GM21619 (cell line): ENCODE data around the gene CPNE2.

Source experiments
- ATAC-seq: cut with Tn5 transposase; IDR thresholded peaks from one replicate; pipeline ENCODE4 v1.9.1; 2021; ENCODE audit not compliant: unreplicated experiment

Gene CPNE2

DNA sequence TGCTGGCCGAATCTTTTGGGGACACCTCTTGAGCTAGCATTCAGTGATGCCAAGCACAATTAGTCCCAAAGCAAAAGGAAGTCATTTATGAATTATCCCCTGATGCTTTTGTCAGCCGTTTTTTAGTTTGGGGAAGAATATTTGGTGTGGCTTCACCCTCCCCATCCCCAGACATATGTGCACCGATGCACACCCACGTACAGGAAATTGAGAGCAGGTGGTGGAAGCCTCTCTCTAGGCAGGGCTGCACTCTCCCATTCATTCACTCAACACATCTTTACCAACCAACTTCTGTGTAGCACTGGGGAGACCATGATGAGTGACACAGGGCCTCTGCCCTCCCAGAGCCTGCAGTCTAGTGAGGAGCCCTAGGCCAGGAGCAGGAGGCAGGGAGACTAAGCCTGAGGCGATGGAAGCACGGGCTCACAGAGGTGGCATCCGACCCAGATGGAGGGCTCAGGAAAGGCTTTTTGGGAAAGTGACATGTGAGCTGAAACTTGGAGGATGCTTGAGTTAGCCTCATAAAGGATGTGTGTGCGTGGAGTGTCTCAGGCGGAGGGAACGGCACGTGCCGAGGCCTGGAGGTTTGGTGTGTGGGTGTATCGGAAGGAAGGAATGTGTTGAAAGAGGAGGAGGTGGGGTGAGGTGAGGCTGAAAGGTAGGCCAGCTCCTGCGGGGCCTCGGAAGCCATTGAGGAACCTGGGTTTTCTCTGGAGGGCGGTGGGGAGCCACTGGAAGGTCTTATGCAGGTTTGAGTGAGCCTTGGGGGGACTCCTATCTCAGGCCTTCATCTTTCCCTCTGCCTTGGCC is 49.6 kb downstream of the CPNE2 start:
- no peak for ATAC-seq

DNA sequence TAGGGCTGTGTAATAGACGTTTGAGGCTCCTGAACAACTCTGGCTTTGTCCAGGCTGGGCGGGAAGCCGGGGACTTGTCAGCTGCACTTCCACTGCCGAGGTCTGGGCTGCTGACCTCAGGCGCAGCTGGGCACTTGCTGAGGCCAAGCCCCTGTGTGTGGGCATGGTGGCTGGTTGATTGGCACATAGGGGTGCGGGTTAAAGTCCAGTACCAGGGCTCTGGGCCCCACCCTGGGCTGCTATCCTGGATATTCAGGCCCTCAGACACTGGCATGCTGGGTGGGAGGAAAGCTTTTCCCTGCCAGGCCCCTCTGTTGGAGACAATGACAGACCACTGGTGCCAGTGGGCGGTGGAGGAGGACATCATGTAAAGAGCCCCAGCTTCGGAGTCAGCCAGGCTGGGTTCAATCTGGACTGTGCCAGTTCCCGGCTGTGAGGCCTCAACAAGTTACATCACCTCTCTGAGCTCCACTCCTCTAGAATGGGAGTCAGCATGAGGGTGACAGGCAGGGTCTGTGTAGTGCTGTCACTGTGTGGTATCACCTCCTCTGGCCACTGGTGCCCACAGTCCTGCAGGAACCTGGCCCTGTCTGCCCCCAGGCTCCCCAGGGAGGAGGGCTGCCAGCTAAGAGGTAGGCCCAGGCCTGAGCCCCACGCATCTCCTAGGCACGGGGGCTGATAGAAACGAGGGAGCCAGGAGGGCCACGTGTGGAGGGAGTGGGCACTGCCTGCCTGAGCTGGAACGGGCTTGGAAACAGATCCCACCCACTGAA is 51.0 kb downstream of the CPNE2 start:
- no peak for ATAC-seq

DNA sequence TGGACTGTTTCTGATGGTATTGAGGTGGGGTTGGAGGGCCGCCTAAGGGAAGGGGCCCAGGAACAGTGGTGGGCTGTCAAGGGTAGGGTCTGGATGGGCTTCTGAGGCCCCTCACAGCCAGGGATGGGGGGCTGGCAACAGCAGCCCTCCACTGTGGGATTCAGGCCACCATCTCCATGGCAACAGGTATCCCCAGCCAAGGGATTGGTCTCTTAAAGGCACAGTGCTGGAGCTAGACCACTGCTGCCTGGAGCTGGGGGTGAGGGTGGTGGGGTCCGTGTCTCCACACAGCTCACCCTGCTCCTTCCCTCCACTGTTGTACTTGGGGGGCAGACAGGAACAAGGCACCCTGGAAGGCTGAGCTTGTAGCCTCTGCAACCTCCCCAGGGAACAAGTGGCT is 51.6 kb downstream of the CPNE2 start:
- ATAC-seq = no peak

DNA sequence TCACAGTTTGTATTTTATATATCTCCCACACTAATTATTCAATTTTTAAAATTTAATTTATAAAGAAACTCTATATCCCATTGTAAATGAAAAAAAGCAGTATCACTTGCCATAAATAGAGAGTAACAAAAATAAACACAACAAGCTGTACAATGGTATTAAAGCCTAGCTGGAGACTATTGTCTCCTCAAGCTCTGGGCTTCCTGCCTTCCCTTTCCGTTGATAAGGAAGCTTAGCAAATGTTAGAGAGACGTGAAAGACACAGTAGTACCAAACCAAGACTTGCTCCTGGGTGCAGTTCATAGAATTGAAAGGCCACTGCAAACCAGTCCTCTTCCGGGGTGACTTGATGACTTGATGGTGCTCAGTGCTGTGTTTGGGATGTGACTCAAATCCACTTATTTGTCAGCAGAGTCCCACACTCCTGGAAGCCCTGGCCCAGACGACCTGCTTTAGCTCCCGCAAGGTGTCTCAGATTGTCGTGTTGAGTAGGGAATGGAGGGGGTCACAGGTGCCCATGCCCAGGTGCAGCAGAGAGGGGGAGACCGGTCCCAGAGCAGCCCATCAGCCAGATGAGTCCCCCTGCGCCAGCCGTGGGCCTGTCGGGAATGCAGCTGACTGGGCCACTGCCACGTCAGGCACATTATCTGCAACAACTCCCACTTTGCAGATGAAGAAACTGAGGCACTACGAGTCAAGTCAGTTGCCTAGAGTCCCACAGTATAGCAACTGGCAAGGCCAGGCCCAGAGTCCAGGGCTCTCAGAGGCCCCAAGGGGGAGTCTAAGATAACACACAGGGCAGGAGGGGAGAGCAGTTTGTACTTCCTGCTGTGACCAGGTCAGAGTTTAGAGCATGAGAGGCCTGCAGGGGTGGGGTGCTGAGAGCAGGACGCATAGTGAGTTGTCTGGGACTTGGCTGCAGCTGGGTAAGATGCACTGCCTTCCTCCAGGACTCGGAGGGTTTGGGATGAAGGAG is 53.0 kb downstream of the CPNE2 start:
- ATAC-seq = no peak

DNA sequence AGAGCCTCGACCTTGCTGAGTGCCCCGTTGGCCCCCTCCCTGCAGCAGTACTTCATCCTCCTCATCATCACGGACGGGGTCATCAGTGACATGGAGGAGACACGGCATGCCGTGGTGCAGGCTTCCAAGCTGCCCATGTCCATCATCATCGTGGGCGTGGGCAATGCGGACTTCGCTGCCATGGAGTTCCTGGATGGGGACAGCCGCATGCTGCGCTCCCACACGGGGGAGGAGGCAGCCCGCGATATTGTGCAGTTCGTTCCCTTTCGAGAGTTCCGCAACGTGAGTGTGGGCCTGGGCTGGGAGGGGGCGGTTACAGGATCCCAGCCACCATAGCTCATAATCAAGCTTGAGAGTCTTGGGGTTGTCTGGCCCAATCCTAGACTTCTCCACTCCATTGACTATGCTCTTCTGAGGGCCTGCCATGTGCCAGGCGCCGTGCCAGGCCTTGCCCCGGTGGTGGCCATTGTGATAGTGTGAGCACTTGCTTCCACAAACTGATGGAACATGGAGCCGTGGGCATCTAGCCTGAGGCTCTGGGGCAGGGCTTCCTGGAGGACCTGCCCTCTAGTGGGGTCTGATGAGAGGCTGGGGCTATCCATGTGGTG is 53.8 kb downstream of the CPNE2 start:
- ATAC-seq = no peak

DNA sequence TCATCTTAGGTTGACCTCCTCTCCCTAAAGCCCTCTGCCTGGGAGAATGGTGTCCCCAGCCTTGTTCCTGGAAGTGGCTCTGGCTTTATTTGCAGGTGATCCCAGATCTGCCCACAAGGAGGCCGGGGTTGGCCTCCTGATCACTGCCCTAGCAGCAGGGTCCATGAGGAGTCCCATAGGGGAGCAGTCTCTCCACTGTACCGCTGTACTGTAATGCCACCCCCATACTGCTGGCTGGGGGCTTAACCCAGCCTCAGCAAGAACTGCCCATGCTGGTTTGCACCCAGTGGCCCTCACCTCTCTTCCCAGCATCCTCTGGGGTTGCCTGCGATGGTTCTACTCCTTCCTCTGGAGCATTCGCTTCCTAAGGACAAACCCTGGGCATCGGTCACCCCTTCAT is 54.4 kb downstream of the CPNE2 start:
- ATAC-seq = no peak

DNA sequence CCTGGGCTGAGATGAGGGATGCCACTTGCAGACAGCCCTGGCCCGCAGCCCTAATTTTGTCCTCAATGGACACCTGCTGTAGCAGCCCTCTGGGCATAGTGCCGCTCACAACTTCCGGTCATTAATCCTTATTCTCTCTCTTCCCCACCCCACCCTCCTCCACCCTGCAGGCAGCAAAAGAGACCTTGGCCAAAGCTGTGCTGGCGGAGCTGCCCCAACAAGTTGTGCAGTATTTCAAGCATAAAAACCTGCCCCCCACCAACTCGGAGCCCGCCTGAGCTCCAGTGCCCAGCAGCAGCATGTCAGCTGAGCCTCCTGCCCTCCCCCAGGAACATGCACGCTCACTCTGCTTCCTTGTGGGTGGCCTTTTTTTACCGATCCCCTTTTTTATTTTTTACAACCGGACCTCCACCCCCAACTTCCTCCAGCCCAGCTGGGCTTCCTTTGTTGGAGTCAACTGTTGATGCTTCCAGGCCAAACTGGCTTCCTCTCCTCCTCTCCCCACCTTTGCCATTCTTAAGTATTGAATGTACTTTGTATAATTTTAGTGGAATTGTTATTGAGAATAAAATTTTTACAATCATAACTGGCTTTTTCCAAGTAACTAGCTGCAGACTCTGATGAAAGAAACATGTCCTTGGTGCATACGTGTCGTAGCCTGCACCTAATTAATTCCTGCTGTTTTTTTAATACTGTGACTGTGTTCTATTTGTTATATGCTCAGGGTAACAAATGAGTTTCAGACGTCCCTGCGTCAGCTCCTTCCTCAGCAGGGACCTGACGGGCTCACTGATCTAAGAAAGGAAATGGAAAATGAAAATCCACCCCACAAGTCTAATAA is 55.2 kb downstream of the CPNE2 start:
- ATAC-seq = no peak

DNA sequence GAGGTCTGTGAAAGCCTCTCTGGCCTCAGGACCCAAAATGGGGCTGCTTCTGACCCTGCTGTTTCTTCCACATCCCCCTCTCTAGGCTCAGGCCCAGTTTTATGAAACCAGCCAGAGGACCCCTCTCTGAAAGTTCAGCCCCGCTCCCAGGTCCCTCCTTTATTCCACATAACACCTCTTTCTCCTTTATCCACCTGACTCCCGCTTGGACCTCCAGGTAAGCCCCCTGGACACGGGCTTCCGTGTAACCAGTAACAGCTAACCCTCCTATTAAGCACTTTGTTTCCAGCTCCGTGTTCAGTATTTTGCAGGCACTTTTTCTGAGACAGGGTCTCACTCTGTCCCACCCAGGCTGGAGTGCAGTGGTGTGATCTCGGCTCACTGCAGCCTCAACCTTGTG is 56.1 kb downstream of the CPNE2 start:
- no peak for ATAC-seq

DNA sequence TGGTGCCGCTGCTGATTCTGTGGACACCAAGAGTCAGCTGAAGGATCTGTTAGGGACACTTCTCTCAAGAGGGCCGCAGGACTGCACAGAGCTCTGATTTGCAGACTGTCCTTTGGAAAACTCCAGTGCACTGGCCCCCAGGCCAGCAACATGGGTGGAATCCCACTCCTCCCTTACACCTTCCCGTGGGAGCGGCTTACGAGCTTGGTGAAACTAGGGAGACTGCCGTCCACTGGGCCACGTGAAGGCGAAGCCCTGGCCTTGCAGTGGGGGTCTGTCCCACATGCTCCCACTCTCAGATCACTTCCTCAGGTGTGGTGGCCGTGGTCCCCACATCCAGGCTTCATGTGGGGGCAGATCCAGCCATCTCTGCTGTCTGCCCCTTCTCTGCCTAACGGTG is 57.0 kb downstream of the CPNE2 start:
- ATAC-seq = no peak

DNA sequence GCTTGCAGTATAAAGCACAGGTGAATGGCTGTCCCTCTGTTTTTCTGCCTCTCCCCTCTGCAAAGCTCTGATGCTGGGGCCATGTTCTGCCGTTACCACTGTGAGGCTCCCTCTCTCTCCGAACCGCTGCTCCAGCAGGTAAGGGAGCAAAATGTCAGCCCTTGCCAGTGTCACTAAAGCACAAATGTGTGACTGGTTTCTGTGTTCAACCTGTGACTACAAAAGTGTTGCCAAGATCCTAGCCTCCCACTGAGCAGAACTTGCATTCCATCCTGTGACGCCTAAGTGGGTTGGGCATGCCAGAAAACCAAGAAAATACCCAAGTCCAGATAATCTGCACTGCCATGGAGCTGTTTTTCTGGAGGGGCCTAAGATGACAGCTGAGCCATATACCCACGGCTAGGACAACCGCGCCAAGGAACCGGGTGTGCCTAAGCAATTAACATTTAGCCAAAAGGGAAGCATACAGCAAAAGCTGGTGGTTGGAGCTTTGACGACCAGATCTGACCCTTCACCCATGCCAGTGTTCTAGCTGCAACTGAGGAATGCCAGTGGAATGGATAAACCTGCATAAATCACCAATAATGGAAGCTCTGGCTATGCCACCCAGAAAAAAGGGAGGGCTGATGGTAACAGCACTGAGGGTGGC is 58.4 kb downstream of the CPNE2 start:
- no peak for ATAC-seq

DNA sequence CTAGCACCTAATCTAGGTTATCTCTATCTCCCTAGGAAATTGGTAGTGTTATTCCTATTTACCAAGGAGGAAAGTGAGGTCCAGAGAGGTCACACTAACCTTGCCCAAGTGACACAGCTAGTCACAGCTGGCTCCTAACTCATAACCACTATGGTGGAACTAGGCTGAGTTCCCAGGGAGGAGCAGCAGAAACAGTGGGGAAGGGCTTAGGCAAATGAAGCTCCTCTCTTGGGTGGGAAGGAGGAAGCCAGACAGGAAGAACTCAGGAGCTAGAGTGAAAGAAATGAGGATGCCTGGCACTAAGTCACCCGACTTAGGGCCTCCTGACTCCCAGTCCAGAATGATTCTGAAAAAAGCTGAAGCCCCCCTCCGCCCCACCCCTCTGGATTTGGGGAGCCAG is 59.0 kb downstream of the CPNE2 start:
- no peak for ATAC-seq

DNA sequence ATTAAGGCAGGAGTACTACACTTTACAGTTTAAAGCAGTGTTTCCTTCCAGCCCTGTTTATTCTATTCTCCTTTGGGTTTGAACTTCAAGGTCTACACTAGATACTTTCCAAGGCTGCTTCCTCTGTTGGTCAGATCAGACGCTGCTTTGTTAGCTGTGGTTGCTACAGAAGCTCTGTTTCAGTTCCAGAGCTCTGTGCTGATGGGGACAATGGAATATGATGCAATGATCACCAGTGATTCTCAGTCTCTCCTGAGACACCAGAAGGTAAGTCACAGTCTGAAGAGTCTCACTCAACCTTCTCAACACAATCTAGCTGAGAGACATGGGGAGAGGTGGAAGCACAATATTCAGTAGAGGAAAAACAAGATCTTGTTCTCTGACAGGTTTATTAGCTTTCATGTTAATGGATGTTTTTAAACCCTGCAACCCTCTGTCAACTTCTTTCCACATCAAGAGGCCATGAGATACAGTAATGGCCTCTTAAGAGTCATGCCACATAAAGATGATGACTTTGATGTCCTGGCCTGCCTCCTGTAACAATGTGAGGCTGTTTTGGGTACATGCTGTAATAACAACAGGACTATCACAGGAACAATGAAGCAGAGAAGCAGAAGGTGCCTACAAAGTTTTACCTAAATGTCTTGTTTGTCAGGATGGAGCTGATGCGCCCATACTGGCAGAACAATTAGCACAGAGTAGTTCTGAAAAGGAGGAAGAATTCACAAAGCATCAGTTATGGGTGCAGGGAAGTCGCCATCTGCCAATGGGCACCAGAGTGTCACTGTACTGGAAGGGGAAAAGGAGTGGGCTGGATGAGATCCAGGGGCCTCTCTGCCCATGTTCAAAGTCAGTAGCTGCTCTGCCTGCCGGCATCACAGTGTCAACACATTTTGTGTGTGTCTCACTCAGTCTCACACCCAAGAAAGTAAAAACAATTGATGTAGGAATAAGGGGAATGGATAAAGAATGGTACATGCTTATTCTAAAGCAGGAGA is 60.0 kb downstream of the CPNE2 start:
- no peak for ATAC-seq

DNA sequence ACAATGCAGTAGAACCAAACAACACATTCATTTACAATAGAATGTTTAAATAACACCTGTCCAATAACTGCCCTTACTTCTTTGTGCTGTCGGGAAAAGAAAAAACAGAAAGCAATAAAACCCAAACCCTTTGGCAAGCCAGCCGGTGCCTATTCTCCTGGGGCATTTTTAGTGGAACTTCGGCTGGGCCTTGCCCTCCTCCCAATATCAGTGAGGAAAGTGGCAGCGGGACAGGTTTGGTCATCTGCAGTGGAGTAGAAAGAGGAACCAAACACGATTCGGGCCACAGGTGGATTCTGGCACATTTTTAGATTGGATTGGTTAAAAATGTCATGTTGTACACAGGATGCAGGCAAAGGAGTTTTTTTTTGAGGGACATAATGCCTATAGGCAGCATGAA is 61.5 kb downstream of the CPNE2 start:
- no peak for ATAC-seq

DNA sequence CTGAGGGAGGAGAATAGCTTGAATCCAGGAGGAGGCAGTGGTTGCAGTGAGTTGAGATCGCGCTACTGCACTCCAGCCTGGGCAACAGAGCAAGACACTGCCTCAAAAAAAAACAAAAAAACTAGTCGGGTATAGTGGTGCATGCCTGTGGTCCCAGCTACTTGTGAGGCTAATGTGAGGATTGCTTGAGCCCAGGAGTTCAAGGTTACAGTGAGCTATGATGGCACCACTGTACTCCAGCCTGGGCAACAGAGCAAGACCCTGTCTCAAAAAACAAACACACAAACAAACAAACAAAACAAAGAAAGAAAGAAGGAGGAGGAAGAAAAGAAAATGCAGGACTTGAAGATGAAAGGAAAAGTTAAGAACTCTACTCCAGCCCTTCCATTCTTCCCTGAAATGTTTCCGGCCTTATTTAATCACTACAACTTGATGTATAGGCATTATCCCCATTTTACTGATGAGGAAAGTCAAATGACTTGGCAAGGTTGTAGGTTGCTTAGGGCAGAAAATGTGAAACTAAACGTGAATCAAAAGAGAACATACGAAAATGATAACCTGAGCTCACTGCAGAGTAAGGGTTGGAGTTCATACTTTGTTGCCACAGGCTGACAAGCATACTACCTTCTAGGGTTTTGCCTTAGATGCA is 63.4 kb downstream of the CPNE2 start:
- no peak for ATAC-seq

DNA sequence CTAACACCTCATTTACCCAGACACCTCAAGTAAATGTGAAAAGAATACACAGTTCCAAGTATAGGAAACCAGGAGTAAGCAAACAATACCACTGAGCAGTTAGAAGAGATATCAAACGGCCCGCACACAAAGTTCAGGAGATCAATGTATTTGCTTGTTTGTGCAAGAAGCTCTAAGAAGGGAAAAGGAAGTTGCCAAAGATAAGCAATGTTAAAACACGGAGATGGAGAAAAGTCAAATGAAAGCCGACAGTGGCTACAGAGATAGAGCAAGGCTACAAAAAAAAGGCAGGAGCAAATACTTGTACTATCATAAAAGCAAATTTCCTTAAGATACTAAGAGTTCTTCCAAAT is 63.9 kb downstream of the CPNE2 start:
- ATAC-seq = no peak

DNA sequence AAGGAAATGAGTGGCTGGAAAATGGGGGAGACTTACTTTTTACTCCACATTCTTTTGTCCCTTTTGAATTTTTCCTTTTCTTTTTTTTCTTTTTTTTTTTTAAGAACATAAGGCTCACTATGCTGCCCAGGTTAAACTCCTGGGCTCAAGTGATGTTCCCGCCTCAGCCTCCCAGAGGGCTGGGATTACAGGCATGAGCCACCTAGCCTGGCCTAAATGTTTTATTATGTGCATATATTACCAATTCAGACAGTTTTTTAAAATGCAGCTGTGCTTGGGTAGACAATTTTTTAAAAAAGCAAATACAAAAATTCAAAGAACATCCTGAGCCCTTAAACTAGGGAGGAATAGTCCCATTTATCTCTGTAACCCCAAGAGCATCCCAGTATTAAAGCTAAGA is 65.2 kb downstream of the CPNE2 start:
- no peak for ATAC-seq

DNA sequence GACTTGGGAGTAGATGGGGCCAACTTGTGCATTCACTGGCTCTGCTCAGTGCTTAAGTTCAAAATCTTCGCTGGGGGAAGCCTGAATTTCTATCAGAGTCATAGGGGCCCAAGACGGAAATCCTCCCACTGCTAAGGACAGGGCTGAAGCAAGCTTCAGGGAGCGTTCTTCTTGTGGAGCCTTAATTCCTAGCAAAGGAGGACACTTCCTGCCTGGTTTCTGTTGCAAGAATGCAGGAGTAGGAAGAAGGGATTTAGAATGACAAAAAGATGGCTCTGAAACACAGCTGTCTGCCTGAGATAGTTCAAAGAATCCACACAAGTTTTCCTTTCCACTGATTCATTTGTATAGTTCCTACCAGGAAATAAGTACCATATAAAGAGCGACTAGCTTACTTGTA is 67.1 kb downstream of the CPNE2 start:
- no peak for ATAC-seq

DNA sequence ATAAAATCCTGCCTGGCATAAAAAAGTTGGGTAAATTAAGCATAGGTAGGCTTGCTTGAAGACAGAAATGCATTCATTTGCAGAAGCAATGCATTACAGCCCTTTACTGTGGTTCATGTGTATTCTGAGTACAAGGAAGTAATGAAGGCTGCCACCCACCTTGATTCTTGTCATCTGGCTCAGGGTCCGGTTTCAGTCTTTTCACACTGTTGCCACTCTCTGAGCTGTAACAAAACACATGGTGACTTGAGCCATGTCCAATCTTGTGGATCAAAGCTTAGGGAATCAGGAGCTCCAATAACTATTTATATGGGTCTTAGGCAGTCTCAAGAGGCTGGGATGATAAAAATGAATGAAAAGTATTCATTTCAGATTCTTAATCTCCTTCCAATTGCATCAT is 71.5 kb downstream of the CPNE2 start:
- no peak for ATAC-seq
